ENCODE data around the gene RPAP3. TPM values are rescaled to one million over a fixed set of nuclear protein-coding genes. Genes with fewer than 3 reads are reported as not detected.

RPAP3 gene
- total and polyA plus RNA-seq, 2 experiments from 2014 or later, result 31.4 to 69.9 TPM

DNA sequence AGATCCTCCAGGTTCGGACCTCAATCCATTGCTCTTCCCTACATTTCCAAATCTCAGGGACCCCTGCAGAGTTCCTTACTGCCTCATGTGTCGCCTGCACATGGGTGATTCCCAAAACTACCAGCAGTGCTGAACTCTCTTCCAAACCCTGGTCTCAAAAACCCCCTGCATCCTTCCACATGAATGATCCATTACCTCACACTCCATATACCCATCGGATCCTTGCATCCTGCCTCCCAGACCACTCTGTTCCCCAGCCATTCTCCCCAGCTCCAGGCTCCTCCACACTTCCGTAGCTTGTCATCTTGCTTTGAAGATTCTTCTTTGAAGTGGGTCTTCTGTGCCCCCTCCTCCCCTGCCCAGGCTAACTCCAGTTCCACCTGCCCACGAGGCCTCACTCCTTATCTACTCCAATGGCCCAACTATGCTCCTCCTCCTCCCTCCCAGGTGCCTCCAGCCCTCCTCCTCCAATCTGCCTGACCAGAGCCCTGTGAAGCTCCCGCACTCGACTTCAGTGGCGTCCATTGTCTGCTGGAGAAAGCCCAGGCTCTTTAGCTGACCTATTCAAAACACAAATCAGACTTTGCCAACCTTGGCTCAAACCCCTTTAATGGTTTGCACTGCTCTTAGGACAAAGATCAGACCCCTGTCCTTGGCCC lies 39.1 kb upstream of the RPAP3 start:
- no peak overlapping the region for H3K27ac ChIP-seq (ENCODE audit: low read depth)
- peaks cover 2% of the 10 kb centered on the region; the same call in 1 of the 3 replicates for H3K36me3 Mint-ChIP-seq (ENCODE audit: low read depth)
- no peaks in the 10 kb centered on the region for H3F3A ChIP-seq (replicated peaks; ENCODE audit: low read depth)
- H4K20me1 ChIP-seq (replicated peaks; ENCODE audit: insufficient read depth), result no peaks in the 10 kb centered on the region
- TF ChIP-seq ZNF331 (CRISPR knock-in tag; IDR thresholded peaks at IDR 0.05; ENCODE audit: low read depth) (no peak), STAT1 (IDR thresholded peaks at IDR 0.05; ENCODE audit: unreplicated experiment) (no peak), ZNF114 (CRISPR knock-in tag; IDR thresholded peaks at IDR 0.05) (no peak), CREB1 (CRISPR knock-in tag; IDR thresholded peaks at IDR 0.05; ENCODE audit: low read depth) (no peak)
- TF ChIP-seq, protein P1, sequence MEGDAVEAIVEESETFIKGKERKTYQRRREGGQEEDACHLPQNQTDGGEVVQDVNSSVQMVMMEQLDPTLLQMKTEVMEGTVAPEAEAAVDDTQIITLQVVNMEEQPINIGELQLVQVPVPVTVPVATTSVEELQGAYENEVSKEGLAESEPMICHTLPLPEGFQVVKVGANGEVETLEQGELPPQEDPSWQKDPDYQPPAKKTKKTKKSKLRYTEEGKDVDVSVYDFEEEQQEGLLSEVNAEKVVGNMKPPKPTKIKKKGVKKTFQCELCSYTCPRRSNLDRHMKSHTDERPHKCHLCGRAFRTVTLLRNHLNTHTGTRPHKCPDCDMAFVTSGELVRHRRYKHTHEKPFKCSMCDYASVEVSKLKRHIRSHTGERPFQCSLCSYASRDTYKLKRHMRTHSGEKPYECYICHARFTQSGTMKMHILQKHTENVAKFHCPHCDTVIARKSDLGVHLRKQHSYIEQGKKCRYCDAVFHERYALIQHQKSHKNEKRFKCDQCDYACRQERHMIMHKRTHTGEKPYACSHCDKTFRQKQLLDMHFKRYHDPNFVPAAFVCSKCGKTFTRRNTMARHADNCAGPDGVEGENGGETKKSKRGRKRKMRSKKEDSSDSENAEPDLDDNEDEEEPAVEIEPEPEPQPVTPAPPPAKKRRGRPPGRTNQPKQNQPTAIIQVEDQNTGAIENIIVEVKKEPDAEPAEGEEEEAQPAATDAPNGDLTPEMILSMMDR (conservative IDR thresholded peaks at IDR 0.05; ENCODE audit: low read depth in 2 of 2), result no peak
- H3K4me1 ChIP-seq (ENCODE audit: insufficient read depth), result 0 out of 2 replicates have a peak, but pooled peaks cover 4% of the 10 kb centered on the region
- H3K4me3 ChIP-seq, result no peak overlapping the region
- H3K4me2 ChIP-seq, result no peak overlapping the region
- ATAC-seq (no peak), DNase-seq (ENCODE audit: low spot score) (no peak)
- H3K9me3 Mint-ChIP-seq, result no peaks in the 10 kb centered on the region; the same call in 2 of the 3 replicates
- H3K36me3 ChIP-seq (ENCODE audit: insufficient read depth), result no peaks in the 10 kb centered on the region
- H3K9me2 ChIP-seq (ENCODE audit: insufficient read depth), result no peaks in the 10 kb centered on the region
- H3K27ac Mint-ChIP-seq, result 0 out of 2 replicates have a peak overlapping the region, but pooled peaks have one; percentile 49
- no peak overlapping the region for H2AFZ ChIP-seq
- peaks cover 28% of the 10 kb centered on the region for H3K27me3 Mint-ChIP-seq (ENCODE audit: insufficient read depth, low read depth, poor library complexity)
- no peaks in the 10 kb centered on the region for H3K79me2 ChIP-seq (replicated peaks; ENCODE audit: insufficient read depth)
- peaks cover 41% of the 10 kb centered on the region for H3K4me1 Mint-ChIP-seq
- no peak overlapping the region; the same call in 2 of the 3 replicates for H3K4me3 Mint-ChIP-seq
- H3K27me3 ChIP-seq (ENCODE audit: insufficient read depth), result no peaks in the 10 kb centered on the region

DNA sequence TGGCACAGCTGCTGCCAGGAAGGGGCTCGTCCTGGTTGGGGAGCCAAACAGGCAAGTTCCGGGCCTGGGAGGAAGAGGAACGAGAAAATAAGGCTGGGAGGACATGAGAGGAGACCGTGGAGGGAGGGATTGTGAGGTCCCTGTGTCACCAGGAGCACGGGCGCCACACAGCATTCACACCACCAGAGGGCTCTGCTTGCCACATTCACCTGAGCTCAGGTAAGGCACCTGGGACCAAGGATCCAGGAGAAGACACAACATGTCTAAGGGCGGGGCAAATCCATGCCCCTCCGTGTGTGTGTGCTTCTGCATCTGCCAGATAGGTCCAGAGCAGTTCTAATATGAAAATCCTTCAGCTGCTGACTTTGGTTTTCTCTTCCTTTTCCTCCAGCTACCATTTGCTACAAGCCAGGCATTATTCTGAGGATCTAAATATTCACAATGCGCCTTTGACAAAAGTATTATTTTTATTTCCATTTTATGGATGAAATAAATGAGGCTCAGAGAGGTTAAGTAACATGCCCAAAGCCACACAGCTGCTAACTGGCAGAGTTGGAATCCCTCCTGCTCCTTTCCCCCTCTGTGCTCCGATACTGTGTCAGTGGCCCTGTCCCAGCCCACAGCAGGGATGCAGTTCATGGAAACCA lies 38.3 kb upstream of the RPAP3 start:
- TF ChIP-seq, protein P2, sequence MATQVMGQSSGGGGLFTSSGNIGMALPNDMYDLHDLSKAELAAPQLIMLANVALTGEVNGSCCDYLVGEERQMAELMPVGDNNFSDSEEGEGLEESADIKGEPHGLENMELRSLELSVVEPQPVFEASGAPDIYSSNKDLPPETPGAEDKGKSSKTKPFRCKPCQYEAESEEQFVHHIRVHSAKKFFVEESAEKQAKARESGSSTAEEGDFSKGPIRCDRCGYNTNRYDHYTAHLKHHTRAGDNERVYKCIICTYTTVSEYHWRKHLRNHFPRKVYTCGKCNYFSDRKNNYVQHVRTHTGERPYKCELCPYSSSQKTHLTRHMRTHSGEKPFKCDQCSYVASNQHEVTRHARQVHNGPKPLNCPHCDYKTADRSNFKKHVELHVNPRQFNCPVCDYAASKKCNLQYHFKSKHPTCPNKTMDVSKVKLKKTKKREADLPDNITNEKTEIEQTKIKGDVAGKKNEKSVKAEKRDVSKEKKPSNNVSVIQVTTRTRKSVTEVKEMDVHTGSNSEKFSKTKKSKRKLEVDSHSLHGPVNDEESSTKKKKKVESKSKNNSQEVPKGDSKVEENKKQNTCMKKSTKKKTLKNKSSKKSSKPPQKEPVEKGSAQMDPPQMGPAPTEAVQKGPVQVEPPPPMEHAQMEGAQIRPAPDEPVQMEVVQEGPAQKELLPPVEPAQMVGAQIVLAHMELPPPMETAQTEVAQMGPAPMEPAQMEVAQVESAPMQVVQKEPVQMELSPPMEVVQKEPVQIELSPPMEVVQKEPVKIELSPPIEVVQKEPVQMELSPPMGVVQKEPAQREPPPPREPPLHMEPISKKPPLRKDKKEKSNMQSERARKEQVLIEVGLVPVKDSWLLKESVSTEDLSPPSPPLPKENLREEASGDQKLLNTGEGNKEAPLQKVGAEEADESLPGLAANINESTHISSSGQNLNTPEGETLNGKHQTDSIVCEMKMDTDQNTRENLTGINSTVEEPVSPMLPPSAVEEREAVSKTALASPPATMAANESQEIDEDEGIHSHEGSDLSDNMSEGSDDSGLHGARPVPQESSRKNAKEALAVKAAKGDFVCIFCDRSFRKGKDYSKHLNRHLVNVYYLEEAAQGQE (IDR thresholded peaks at IDR 0.05; ENCODE audit: unreplicated experiment), result no peak
- TF ChIP-seq, protein P1 (conservative IDR thresholded peaks at IDR 0.05; ENCODE audit: low read depth in 2 of 2), result peak; percentile 78 to 98
- DNase-seq (ENCODE audit: low spot score) (peak; percentile 94), ATAC-seq (peak; percentile 88)
- H3K27ac ChIP-seq (ENCODE audit: low read depth), result no peak overlapping the region
- H3K9me3 Mint-ChIP-seq, result no peaks in the 10 kb centered on the region; the same call in 2 of the 3 replicates
- peaks cover 41% of the 10 kb centered on the region for H3K4me1 Mint-ChIP-seq
- H3K4me2 ChIP-seq, result 0 out of 2 replicates have a peak overlapping the region, but pooled peaks have one; percentile 26
- H3K27me3 ChIP-seq (ENCODE audit: insufficient read depth), result no peaks in the 10 kb centered on the region
- no peaks in the 10 kb centered on the region for H3K9me2 ChIP-seq (ENCODE audit: insufficient read depth)
- 0 out of 2 replicates have a peak, but pooled peaks cover 4% of the 10 kb centered on the region for H3K4me1 ChIP-seq (ENCODE audit: insufficient read depth)
- no peak overlapping the region for H3K27ac Mint-ChIP-seq
- H3K36me3 ChIP-seq (ENCODE audit: insufficient read depth), result no peaks in the 10 kb centered on the region
- peaks cover 27% of the 10 kb centered on the region for H3K27me3 Mint-ChIP-seq (ENCODE audit: insufficient read depth, low read depth, poor library complexity)
- no peaks in the 10 kb centered on the region; the same call in 2 of the 3 replicates for H3K36me3 Mint-ChIP-seq (ENCODE audit: low read depth)
- H3K4me3 Mint-ChIP-seq, result no peak overlapping the region
- H2AFZ ChIP-seq, result no peak overlapping the region
- no peaks in the 10 kb centered on the region for H4K20me1 ChIP-seq (replicated peaks; ENCODE audit: insufficient read depth)
- H3K4me3 ChIP-seq, result no peak overlapping the region
- no peaks in the 10 kb centered on the region for H3K79me2 ChIP-seq (replicated peaks; ENCODE audit: insufficient read depth)
- no peaks in the 10 kb centered on the region for H3F3A ChIP-seq (replicated peaks; ENCODE audit: low read depth)

Measured in GM23338 (cell line).